ENCODE measurements around the gene WIPF3.

The WIPF3 gene

DNA sequence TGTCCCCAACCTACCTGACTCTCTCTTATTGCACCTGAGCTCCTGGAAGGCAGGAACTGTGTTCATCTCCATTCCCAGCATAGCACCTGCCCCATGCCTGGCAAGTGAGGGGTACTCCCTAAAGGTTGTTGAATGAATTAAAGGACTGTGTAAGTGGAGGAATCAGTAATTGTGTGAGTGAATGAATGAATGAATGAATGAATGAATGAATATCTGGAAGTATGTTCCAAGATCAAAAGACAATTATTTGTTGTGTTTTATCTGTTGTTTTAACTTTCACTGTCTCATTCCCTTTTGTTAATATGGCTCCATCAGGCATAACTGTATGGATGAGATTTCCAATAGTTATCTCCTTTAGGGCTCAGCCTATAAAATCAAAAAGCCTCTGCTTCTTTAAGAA, 4.0 kb downstream of the WIPF3 start:
- no peak for DNase-seq

DNA sequence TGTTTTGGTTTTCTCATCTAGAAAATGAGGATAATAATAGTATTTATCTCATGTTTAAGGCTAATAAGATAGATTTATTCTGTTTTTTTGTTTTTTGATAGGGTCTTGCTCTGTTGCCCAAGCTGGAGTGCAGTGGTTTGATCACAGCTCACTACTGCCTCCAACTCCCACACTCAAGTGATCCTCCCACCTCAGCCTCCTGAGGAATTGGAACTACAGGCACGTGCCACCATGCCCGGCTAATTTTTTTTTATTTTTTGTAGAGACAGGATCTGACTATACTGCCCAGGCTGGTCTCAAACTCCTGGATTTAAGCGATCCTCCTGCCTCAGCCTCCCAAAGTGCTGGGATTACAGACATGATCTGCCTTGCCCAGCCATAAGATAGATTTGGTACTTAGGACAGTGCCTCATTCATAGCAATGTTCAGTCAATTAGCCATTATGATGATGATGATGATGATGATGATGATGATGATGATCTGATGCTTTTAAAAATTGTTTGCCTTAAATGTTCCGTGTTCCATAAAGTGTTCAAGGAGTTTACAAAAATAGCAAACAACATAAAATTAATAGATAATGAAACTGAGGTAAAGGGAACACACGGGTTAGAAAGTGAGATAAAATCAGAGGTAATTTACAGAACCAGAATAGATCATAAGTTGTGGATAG, 4.6 kb downstream of the WIPF3 start:
- no peak for DNase-seq

- DNase-seq, result no peak
Measured at GRCh38 chr7:29811586-29811985, 5.3 kb downstream of the WIPF3 start.

DNA sequence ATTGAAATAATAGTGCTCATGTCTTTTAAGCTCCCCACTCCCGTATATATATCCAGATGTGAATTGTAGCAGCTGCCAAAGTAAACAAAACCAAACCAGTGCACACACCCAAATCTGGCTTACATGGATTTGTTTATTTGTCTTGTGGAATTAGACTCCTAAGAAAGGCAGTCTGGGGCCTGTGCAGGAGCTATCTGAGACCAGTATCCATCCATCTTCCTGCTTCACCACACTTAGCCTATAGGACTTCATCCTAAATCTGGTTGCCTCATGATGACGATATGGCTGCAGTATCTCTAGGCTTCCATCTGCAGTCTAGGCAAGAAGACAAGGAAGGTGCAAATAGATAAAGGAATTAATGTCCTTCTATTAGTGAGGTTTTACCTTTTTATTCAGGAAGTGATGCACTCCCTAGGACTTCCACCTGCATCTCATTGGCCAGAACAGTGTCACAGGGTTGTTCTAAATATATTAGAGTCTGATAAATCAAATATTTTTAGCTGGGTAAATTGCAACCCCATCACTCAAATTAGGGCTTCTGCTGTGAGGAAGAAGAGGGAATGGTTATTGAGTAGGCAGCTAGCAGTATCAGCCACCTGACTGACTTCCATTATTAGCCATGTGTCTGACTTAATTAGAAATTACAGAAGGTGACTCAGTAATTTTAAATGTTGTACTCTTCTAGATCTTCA, 6.0 kb downstream of the WIPF3 start:
- no peak for DNase-seq

DNA sequence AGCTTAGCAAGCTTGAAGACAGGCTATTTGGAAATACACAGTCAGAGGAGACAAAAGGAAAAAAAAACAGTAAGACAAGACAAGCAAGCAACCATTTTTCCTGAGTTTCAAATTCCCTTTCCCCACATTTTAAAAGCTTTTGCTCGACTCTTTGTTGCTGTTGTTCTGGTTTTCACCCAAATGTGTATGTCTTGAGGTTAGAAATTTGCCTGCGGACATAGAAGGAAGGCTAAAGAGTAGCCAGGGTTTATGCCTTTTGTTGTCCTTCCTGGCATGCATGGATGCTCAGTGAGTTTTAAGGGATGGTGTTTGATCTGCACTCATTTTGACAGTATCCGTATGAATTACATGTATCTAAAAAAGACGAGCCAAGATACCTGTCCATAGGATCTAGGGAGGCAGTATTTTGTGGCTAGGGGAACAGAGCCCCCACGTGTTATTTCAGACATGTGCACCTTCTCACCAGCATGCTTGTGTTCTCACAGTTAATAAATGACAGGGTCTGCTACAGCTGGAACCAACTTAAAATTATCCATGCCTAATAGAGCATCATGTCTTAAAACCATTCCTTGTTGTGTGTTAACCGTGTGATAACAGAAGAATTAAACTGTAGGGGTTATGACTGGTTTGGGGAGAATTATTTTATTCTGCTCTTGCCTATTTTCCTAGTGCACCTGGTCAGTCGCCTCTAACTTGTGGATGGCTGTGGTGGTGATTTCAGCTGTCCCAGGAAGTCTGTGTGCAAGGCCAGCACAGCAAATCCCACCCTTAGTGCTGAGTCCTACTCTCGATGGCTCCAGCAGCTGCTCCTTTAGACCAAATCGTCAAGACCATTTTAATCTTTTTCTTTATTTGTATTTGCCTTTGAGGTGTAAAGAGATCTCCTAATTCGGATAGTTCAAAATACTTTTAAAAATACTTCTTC, 9.1 kb downstream of the WIPF3 start:
- no peak for DNase-seq

DNA sequence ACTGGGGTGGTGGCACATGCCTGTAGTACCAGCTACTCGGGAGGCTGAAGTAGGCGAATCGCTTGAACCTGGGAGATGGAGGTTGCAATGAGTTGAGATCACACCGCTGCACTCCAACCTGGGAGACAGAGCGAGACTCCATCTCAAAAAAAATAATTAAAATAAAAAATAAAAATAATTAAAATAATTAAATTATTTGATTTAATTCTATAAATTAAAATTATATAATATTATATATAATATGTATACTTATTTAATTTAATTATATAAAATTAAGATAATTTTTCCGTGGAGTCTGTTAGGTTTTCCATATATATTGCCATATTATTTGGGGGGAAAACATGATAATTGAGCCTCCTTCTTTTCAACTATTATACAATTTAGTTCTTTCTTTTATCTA, 12.0 kb downstream of the WIPF3 start:
- DNase-seq, result no peak

GRCh38 chr7:29825775-29826529, 19.6 kb downstream of the WIPF3 start:
- DNase-seq, result no peak

GRCh38 chr7:29826530-29826822, 20.2 kb downstream of the WIPF3 start:
- no peak for DNase-seq

DNA sequence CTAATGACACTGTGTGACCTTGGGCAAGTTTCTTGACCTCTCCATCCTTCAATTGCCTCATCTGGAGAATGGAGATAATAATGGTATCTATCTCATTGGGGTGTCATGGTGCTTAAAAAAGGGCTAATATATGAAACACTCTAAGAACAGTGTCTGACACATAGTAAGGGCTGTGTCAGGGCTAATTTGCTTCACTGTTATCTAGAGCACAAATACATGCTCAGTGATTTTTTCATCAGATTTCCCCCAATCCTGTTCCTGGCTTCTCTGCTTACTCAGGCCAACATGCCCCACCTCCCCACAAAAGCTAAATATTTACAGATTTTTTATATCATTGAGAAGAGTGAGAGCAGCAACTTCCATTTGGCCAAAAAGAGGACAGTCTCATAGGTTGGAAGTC, 20.6 kb downstream of the WIPF3 start:
- DNase-seq, result no peak

- DNase-seq, result no peak
Measured at GRCh38 chr7:29831705-29832104, 25.4 kb downstream of the WIPF3 start.

- no peak for DNase-seq
Measured at GRCh38 chr7:29833929-29834328, 27.6 kb downstream of the WIPF3 start.

- no peak for DNase-seq
Measured at GRCh38 chr7:29835718-29836117, 29.4 kb downstream of the WIPF3 start.

GRCh38 chr7:29839302-29839701, 33.0 kb downstream of the WIPF3 start:
- DNase-seq, result no peak

GRCh38 chr7:29839921-29840320, 33.6 kb downstream of the WIPF3 start:
- DNase-seq, result no peak

- no peak for DNase-seq
Measured at GRCh38 chr7:29840701-29841100, 34.4 kb downstream of the WIPF3 start.

DNA sequence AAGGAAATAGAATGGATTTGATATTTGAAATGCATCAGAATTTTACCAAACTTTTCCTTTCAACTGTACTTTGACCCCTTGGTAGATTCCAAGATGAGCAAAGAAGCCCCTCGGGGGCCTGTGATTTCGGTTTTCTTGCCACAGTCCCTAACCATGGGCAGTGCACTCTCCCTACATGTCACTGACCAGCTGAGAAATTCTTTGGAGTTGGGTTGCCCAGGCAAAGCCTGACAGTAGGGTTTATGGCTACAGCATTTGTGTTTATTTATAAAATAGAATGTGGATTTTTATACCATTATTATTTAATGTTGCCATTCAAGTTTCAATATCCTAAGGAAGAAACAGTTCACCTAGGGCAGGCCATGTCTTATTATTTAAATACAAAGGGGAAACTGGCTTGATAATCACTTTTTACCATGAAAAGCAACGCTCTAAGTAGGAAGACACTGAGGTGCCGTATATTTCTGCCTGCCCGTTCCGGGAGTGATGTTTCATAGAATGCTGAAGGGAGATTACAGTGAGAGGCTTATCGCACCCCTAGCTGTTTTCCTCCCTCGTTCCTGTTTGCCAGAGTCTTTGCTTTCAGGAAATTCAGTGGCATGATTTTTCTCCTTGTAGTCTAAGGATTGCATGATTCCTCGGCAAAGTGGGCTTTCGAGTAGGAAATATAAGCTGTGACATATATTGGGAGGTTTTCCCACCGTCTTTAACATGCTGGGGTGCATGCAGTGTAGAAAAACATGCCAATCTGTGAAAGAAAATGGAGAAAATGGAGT, 35.8 kb downstream of the WIPF3 start:
- no peak for DNase-seq

- DNase-seq, result no peak
Measured at GRCh38 chr7:29843093-29843492, 36.8 kb downstream of the WIPF3 start.

GRCh38 chr7:29843726-29844125, 37.4 kb downstream of the WIPF3 start:
- no peak for DNase-seq

DNA sequence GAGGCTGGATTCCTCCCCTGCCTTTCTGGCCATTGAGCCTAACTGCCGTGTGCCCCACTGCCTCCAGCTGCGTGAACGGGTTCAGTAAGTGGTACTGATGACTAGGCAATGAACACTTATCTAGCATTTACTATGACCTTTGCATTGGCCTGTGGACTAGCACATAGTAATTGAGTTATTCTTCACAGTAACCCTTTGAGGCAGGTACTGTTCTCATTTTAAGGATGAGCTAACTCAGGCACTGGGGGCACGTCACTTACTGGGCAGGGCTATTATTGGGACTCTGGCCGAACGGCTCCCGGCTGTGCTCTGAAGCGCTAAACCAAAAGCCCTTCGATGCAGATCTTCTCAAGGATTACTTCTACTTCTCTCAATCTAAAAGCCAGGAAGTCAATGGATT, 38.3 kb downstream of the WIPF3 start:
- no peak for DNase-seq

GRCh38 chr7:29847496-29847895, 41.2 kb downstream of the WIPF3 start:
- DNase-seq, result no peak

- DNase-seq, result no peak
Measured at GRCh38 chr7:29847916-29848315, 41.6 kb downstream of the WIPF3 start.

DNA sequence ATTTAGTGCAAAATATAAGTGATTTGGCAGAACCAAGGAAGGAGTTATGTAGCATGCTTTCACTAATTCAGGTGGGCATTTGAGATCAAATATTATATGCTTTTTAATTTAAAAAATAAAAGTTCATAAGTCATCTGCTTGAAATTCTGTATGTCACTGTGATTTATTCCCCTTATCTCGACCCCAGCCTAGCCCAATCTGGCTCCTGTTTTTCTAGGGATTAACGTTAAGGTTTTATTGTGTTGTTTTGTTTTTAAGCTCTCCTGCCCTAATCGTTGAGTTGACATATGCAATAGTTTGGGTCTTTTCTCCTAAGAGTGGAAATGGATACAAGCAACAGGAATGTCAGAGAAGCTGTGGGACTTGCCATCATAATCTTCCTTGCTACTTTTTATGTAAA, 42.6 kb downstream of the WIPF3 start:
- DNase-seq, result no peak
